ENCODE measurements around the gene HECA.

GRCh38 chr6:139161817-139162284, 27.0 kb downstream of the HECA start:
- TF ChIP-seq POLR2A (IDR thresholded peaks at IDR 0.05; ENCODE audit: low read depth, low read length) (no peak), TAF1 (IDR thresholded peaks at IDR 0.05; ENCODE audit: low read depth, low read length) (peak; percentile 12; the same call in 1 of the 2 replicates)
